ENCODE measurements around the gene TRIM8.
"Not testable (repeated sequence)": the region's sequence is repeated elsewhere in the genome, so short reads cannot be mapped to it uniquely, and the experiment has no call there.

TRIM8 gene

DNA sequence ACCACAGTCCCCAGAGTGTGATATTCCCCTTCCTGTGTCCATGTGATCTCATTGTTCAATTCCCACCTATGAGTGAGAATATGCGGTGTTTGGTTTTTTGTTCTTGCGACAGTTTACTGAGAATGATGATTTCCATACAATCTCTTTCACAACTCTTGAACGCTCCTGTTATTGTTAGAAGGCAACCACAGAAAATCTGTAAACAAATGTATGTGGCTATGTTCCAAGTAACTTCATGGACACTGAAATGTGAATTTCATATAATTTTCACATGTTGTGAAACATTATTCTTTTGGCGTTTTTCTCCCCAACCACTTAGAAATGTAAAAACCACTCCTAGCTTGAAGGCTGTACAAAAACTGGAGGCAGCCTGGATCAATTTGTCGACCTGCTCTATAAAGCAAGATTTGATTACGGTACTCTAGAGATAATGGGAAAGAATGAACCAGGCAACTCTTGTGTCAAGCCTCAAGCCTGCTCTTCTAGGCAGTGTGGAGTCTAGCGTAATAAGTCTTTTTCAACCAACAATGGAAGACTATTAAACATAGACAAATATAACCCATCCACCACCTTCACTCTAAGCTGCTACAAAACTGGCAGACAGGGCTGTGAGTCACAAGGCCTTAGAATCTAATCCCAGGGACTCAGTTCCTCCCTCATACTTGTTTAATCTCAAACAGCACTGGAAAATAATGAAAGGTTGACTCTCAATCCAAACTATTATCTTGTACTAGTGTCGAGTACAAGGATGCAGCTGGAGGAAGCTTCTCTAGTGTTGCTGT is 47.2 kb downstream of the TRIM8 start:
- no peak for DNase-seq (ENCODE audit: extremely low read depth in 1 of 2, low read depth in 1 of 2)

DNA sequence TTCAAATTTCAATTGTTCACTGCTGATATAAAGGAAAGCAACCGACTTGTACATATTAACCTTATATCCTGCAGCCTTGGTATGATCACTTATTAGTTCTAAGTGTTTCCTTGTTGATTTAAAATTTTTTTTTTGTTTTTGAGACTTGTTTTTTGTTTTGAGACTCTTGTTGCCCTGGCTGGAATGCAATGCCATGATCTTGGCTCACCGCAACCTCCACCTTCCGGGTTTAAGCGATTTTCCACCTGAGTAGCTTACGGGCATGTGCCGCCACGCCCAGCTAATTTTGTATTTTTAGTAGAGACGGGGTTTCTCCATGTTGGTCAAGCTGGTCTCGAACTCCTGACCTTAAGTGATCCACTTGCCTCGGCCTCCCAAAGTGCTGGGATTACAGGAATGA is 51.1 kb downstream of the TRIM8 start:
- DNase-seq (ENCODE audit: extremely low read depth in 1 of 2, low read depth in 1 of 2), result not testable (repeated sequence)

- no peak for DNase-seq (ENCODE audit: extremely low read depth in 1 of 2, low read depth in 1 of 2)
These were observed 52.5 kb downstream of the TRIM8 start for GRCh38 chr10:102696736-102697135.

DNA sequence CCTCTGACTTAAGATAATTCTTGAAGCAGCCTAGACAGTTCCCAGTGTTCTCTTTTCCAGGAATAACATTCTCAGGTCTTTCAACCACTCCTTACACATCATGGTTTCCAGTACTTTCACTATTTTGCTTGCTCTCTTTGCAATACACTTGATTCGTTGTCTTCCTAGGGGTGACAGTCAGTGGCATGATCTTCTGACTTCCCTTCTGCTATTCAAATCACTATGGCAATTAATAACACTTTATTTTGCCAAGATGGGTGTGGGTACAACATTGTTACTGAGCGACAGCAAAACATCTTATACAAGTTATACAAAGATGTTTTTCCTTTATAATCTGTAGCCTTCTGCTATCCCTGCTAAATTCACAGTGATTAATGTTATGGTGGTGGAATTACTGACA is 54.6 kb downstream of the TRIM8 start:
- DNase-seq (ENCODE audit: extremely low read depth in 1 of 2, low read depth in 1 of 2), result no peak

DNA sequence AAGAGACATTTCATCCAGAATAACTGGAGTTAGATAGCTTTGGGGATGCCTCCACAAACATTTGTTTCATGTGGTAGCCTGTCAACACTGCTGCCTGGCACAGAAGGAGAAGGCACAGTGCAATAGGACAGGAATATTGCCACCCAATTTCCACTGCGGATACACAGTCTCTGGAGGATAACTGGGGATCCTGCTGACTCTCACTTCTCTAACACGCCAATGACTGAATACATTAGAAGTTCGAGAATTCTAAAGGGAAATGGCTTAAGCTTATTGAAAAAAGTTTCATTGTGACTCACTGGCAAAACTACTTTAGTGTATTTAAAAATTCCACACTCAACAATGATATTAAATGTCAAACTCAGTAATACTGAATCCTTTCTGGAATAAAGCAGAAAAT is 57.0 kb downstream of the TRIM8 start:
- no peak for DNase-seq (ENCODE audit: extremely low read depth in 1 of 2, low read depth in 1 of 2)

DNA sequence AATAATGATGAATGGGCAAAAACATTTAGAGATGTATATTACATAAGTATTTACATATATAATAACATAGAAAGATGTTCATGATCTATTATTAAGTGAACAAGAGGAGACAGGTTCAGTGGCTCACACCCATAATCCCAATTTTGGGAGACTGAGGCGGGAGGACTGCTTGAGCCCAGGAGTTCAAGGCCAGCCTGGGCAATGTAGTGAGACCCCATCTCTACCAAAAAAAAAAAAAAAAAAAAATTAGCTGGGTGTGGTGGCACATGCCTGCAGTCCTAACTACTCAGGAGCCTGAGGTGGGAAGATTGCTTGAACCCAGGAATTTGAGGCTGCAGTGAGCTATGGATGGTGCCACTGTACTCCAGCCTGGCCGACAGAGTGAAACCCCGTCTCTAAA is 57.5 kb downstream of the TRIM8 start:
- DNase-seq (ENCODE audit: extremely low read depth in 1 of 2, low read depth in 1 of 2), result no peak

DNA sequence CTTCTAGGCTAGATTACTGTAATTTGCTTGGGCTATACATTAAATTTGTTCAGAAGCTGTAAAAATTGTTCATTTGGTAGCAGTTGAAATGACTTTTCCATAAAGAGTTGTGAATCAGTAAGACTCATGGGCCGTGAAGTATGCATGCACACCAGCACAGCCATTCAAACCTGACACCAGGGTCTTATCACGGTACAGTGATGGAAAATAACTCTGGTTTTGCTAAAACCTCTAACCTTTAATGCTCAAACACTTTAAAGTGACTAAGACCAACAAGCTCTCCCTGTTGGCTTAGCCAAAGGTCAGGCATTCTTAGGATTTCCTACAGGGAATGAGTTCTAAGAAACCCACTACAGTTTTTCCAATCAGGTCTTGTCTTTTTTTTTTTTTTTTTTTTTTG is 58.5 kb downstream of the TRIM8 start:
- no peak for DNase-seq (ENCODE audit: extremely low read depth in 1 of 2, low read depth in 1 of 2)

DNA sequence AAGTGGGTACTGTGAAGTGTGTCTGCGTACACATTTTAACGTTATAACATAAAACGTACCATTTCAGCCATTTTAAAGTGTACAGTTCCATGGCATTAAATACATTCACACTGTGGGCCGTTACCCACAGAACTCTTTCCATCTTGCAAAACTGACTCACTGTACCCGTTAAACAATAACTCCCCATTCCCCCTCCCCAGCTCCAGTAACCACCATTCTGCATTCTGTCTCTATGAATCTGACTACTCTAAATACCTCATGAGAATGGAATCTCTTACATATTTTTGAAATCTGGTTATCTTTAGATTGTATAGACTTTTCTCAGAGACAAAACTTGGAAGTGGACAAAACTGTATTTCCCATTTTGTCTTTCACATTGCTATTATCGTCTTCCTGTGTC is 60.6 kb downstream of the TRIM8 start:
- DNase-seq (ENCODE audit: extremely low read depth in 1 of 2, low read depth in 1 of 2), result no peak

GRCh38 chr10:102705531-102705930 is 61.3 kb downstream of the TRIM8 start:
- DNase-seq (ENCODE audit: extremely low read depth in 1 of 2, low read depth in 1 of 2), result no peak
